WI38 (cell line): ENCODE measurements around the gene SHC3.

Source experiments
- H3K4me3 ChIP-seq: 2 replicates; pipeline ENCODE4 v1.5.1; 2011; ENCODE audit warnings: low read depth, mild to moderate bottlenecking, control low read depth, low read length
- CTCF ChIP-seq: IDR thresholded peaks from 2 replicates; pipeline ENCODE4 v1.5.1; 2012; ENCODE audit warnings: low read depth, mild to moderate bottlenecking, control low read depth, low read length

SHC3 gene

GRCh38 chr9:89058906-89059305 lies 119.7 kb downstream of the SHC3 start:
- TF ChIP-seq CTCF, result no peak
- H3K4me3 ChIP-seq, result no peak overlapping the region

- TF ChIP-seq CTCF, result no peak
- H3K4me3 ChIP-seq, result no peak overlapping the region
Observed at GRCh38 chr9:89054865-89055495, 123.6 kb downstream of the SHC3 start.

- TF ChIP-seq CTCF, result no peak
Observed at GRCh38 chr9:89053301-89053700, 125.3 kb downstream of the SHC3 start.

GRCh38 chr9:89052470-89053097 lies 126.0 kb downstream of the SHC3 start:
- TF ChIP-seq CTCF, result no peak
- no peak overlapping the region for H3K4me3 ChIP-seq

More at GRCh38 chr9:89053301-89053700, 125.3 kb downstream of the SHC3 start:
- no peak overlapping the region for H3K4me3 ChIP-seq

- TF ChIP-seq CTCF, result no peak
Observed at GRCh38 chr9:89051421-89052025, 127.1 kb downstream of the SHC3 start.

GRCh38 chr9:89049646-89050045 lies 129.0 kb downstream of the SHC3 start:
- TF ChIP-seq CTCF, result no peak
- H3K4me3 ChIP-seq, result no peak overlapping the region

More at GRCh38 chr9:89051421-89052025, 127.1 kb downstream of the SHC3 start:
- no peak overlapping the region for H3K4me3 ChIP-seq

GRCh38 chr9:89048616-89049015 lies 130.0 kb downstream of the SHC3 start:
- no peak for TF ChIP-seq CTCF
- H3K4me3 ChIP-seq, result no peak overlapping the region
